ENCODE data around the gene POU5F2. TPM values are rescaled to one million over a fixed set of nuclear protein-coding genes. Genes with fewer than 3 reads are reported as not detected.

The POU5F2 gene
- total and polyA plus RNA-seq, 2 of the 8 experiments (the other 6 are each of a cell fraction or from before 2014, with no cell fraction given) = 0.06 to 0.08 TPM

- Histone ChIP-seq H3K56ac (replicated peaks; ENCODE audit: insufficient read length, low read depth, low read length) (no peak overlapping the region), H3K9ac (replicated peaks in 1 of 4; ENCODE audit: extremely low read depth in 1 of 4, low read depth in 3 of 4, low read length in 3 of 4) (no peak overlapping the region), H3K27me3 (replicated peaks in 1 of 4; ENCODE audit: control insufficient read depth in 3 of 4, extremely low read depth in 1 of 4, insufficient read depth in 3 of 4, low read length in 3 of 4) (no peaks in the 10 kb centered on the region), H2BK15ac (ENCODE audit: low read length) (no peak overlapping the region), H3K23me2 (ENCODE audit: low read depth, low read length) (no peaks in the 10 kb centered on the region), H3K4me2 (ENCODE audit: insufficient read depth in 1 of 2, low read depth in 2 of 2, low read length in 2 of 2) (no peak overlapping the region), H4K5ac (ENCODE audit: insufficient read length, low read depth, low read length) (no peak overlapping the region), H3K36me3 (ENCODE audit: control insufficient read depth in 2 of 4, insufficient read depth in 4 of 4, low read length in 3 of 4) (no peaks in the 10 kb centered on the region), H2AK5ac (ENCODE audit: low read depth, low read length) (no peak overlapping the region), H2BK120ac (replicated peaks; ENCODE audit: low read depth, low read length) (no peak overlapping the region), H3K79me2 (ENCODE audit: control insufficient read depth in 1 of 2, insufficient read depth in 2 of 2, low read length in 2 of 2) (no peaks in the 10 kb centered on the region), H3K4me1 (replicated peaks in 1 of 4; ENCODE audit: control insufficient read depth in 3 of 4, insufficient read depth in 4 of 4, low read length in 3 of 4) (no peaks in the 10 kb centered on the region), H3K23ac (ENCODE audit: insufficient read length) (no peak overlapping the region), H3K14ac (ENCODE audit: insufficient read length) (no peak overlapping the region), H4K8ac (ENCODE audit: extremely low read depth, insufficient read depth, low read length) (no peak overlapping the region), H3K9me3 (ENCODE audit: insufficient read depth in 2 of 2, low read depth in 1 of 2, low read length in 1 of 2) (no peaks in the 10 kb centered on the region), H2BK12ac (ENCODE audit: low read depth, low read length) (no peak overlapping the region), H3K4me3 (ENCODE audit: extremely low read depth in 1 of 4, insufficient read depth in 2 of 4, low read depth in 3 of 4, low read length in 4 of 4) (no peak overlapping the region), H2AFZ (ENCODE audit: low read length) (no peak overlapping the region), H3K18ac (ENCODE audit: extremely low read depth, low read length) (no peak overlapping the region), H2BK5ac (ENCODE audit: low read depth, low read length) (no peak overlapping the region), H3K79me1 (ENCODE audit: low read depth, low read length) (no peaks in the 10 kb centered on the region), H4K91ac (replicated peaks; ENCODE audit: insufficient read length, low read length) (no peak overlapping the region), H3K4ac (replicated peaks; ENCODE audit: insufficient read length, low read depth, low read length) (no peak overlapping the region), H3K27ac (ENCODE audit: low read depth, low read length) (no peak overlapping the region), H4K20me1 (replicated peaks in 1 of 2; ENCODE audit: control insufficient read depth in 1 of 2, insufficient read depth in 2 of 2, low read length in 2 of 2) (no peaks in the 10 kb centered on the region), H2BK20ac (ENCODE audit: low read length) (no peak overlapping the region)
- WGBS, 2 experiments (ENCODE audit: extremely low coverage in 1 of 2, insufficient coverage in 1 of 2, insufficient read length in 1 of 2, insufficient replicate concordance in 2 of 2, low coverage in 1 of 2, low lambda C conversion rate in 2 of 2, missing lambda C conversion rate in 1 of 2) = 88% methylated on average over 2 of the region's 2 CpGs; no CpG with 5 or more reads in 1 of the 2 experiments
- no peak for FAIRE-seq
- no peak for DNase-seq (ENCODE audit: low read depth in 1 of 2, low spot score in 2 of 2)
- ChIA-PET POLR2A (ENCODE audit: partially characterized antibody) (no interaction called here), CTCF (ENCODE audit: partially characterized antibody) (interaction anchor here (0.9 to 1.4 kb wide), 4 partner anchors 10 to 139 kb away, joined by 3 to 4 read pairs (median 3); no protein-coding TSS in a partner anchor)
- no peak for TF ChIP-seq EP300 (IDR thresholded peaks at IDR 0.05; ENCODE audit: borderline replicate concordance in 1 of 2, low read depth in 2 of 2, low read length in 2 of 2)
- no peak for TF ChIP-seq MAFK (IDR thresholded peaks at IDR 0.05; ENCODE audit: low read depth, low read length)
- no peak for TF ChIP-seq POLR2AphosphoS5 (IDR thresholded peaks at IDR 0.05; ENCODE audit: low read depth, low read length)
Measured at GRCh38 chr5:93736284-93736683, 5.1 kb downstream of the POU5F2 start.
